OCI-LY7 (cell line): ENCODE results near the gene MRTFB. TPM values are rescaled to one million over a fixed set of nuclear protein-coding genes. Genes with fewer than 3 reads are reported as not detected.

Source experiments
- BruUV-seq: library from RNA; stranded (reverse); fragments of 400-500 nt; replicated peaks from 2 replicates; lab custom pipeline; 2021; lab: Mats Ljungman, UMichigan
- CTCF ChIA-PET: fragments of 300-600 bp; sonication (Branson Sonifier 250); formaldehyde crosslinking; loops from one replicate; lab custom pipeline; 2022; ENCODE audit warnings: antibody characterized with exemption; ENCODE audit not compliant: unreplicated experiment; lab: Charles Lee
- POLR2A ChIA-PET: fragments of 300-600 bp; sonication (Branson Sonifier 250); formaldehyde crosslinking; loops from one replicate; lab custom pipeline; 2022; ENCODE audit warnings: antibody characterized with exemption; lab: Charles Lee
- DNase-seq: peaks from one replicate; pipeline ENCODE4 v3.0.0-alpha.2; 2015; ENCODE audit warnings: low spot score
- H2AFZ ChIP-seq: fragments of 200-600 bp; sonication (generic), shearing (Covaris generic); 2 replicates; pipeline ENCODE4 v1.6.1; 2014; ENCODE audit warnings: mild to moderate bottlenecking, antibody characterized with exemption, low read length, moderate library complexity
- H3K27ac ChIP-seq: fragments of 200-600 bp; sonication (generic); 2 replicates; pipeline ENCODE4 v1.5.1; 2014; ENCODE audit warnings: mixed run types, low read depth, mild to moderate bottlenecking, moderate library complexity, low read length, inconsistent platforms; ENCODE audit not compliant: poor library complexity, severe bottlenecking
- H3K36me3 ChIP-seq: fragments of 200-600 bp; sonication (generic); 2 replicates; pipeline ENCODE4 v1.6.1; 2014; ENCODE audit warnings: mild to moderate bottlenecking, antibody characterized with exemption, low read length, moderate library complexity, mixed read lengths; ENCODE audit not compliant: insufficient read depth
- H3K4me1 ChIP-seq: fragments of 200-600 bp; sonication (generic); 2 replicates; pipeline ENCODE4 v1.5.1; 2014; ENCODE audit warnings: mild to moderate bottlenecking, low read length; ENCODE audit not compliant: insufficient read depth, poor library complexity, severe bottlenecking
- H3K4me2 ChIP-seq: fragments of 200-600 bp; sonication (generic); 2 replicates; pipeline ENCODE4 v1.6.1; 2014; ENCODE audit warnings: mild to moderate bottlenecking, low read length
- H3K4me3 ChIP-seq: fragments of 200-600 bp; sonication (generic); 2 replicates; pipeline ENCODE4 v1.5.1; 2014; ENCODE audit warnings: mild to moderate bottlenecking, low read depth, low read length; ENCODE audit not compliant: poor library complexity, severe bottlenecking
- H3K79me2 ChIP-seq: fragments of 200-600 bp; sonication (generic); 2 replicates; pipeline ENCODE4 v1.6.1; 2016; ENCODE audit warnings: low read depth, mild to moderate bottlenecking, low read length, moderate library complexity, mixed read lengths; ENCODE audit not compliant: insufficient read depth
- H3K9me2 ChIP-seq: fragments of 200-600 bp; sonication (generic); 2 replicates; pipeline ENCODE4 v1.6.1; 2016; ENCODE audit warnings: mild to moderate bottlenecking, low read length, mixed read lengths; ENCODE audit not compliant: insufficient read depth
- H3K9me3 ChIP-seq: fragments of 200-600 bp; sonication (generic); 2 replicates; pipeline ENCODE4 v1.6.1; 2014; ENCODE audit warnings: mild to moderate bottlenecking, mixed run types, low read length, mixed read lengths
- H4K20me1 ChIP-seq: fragments of 200-600 bp; sonication (generic); 2 replicates; pipeline ENCODE4 v1.6.1; 2014; ENCODE audit warnings: mild to moderate bottlenecking, antibody characterized with exemption, low read length, moderate library complexity, mixed read lengths; ENCODE audit not compliant: insufficient read depth
- CTCF ChIP-seq: fragments of 200-600 bp; sonication (generic); conservative IDR thresholded peaks from 2 replicates; pipeline ENCODE4 v1.5.1; 2014; ENCODE audit warnings: mild to moderate bottlenecking, antibody characterized with exemption, low read length, moderate library complexity, mixed read lengths
- EZH2phosphoT487 ChIP-seq: fragments of 200-600 bp; sonication (generic); IDR thresholded peaks from 2 replicates; pipeline ENCODE4 v1.6.1; 2018; ENCODE audit warnings: low read depth, borderline replicate concordance, mild to moderate bottlenecking, mixed run types, antibody characterized with exemption, low read length, moderate library complexity, mixed read lengths
- intact Hi-C: fragments of 100-400 bp; cut with micrococcal nuclease; formaldehyde crosslinking; loops from one replicate; pipeline ENCODE4 v1.10.0; 2022; ENCODE audit not compliant: unreplicated experiment
- total RNA-seq, 2 experiments: library from RNA; depleted of rRNA in 1 of 2; stranded (reverse); fragments of >200 nt in 1 of 2; shearing (Covaris generic) in 1 of 2; gene quantifications; 2 replicates each; pipeline ENCODE4 v1.2.3, GENCODE V29; 2014 to 2022

Gene MRTFB
- total RNA-seq, 2 experiments from 2014 or later, result 8.5 to 21.4 TPM

- Histone ChIP-seq H3K4me1 (peaks cover 89% of the 10 kb centered on the region), H3K9me3 (no peaks in the 10 kb centered on the region), H3K27ac (peak overlapping the region; percentile 94), H3K36me3 (peaks cover 26% of the 10 kb centered on the region), H3K79me2 (peaks cover 100% of the 10 kb centered on the region), H3K4me2 (peak overlapping the region; percentile 93), H3K9me2 (no peaks in the 10 kb centered on the region), H3K4me3 (peak overlapping the region; percentile 99), H2AFZ (no peak overlapping the region), H4K20me1 (peaks cover 13% of the 10 kb centered on the region; the same call in 1 of the 2 replicates)
- intact Hi-C loops, result no loop called here
- TF ChIP-seq EZH2phosphoT487 (no peak), CTCF (peak; percentile 65)
- DNase-seq, result peak; percentile 84
- POLR2A ChIA-PET, result interaction anchor here (0.5 to 2.8 kb wide), 9 partner anchors 9 to 323 kb away, joined by 3 to 24 read pairs (median 3); no protein-coding TSS in a partner anchor
- CTCF ChIA-PET, result interaction anchor here (0.6 kb wide), 1 partner anchor 134 kb away, joined by 3 read pairs; no protein-coding TSS in a partner anchor
- no TSS peak for BruUV-seq
Observed at GRCh38 chr16:14310519-14310991, 239.4 kb downstream of the MRTFB start.

GRCh38 chr16:14314116-14314515 is 243.0 kb downstream of the MRTFB start:
- ChIA-PET POLR2A (no interaction called here), CTCF (interaction anchor here (1.3 kb wide), 1 partner anchor 11 kb away, joined by 3 read pairs; no protein-coding TSS in a partner anchor)
- no peaks in the 10 kb centered on the region for H3K9me2 ChIP-seq
- H3K4me2 ChIP-seq, result peak overlapping the region; percentile 63
- H3K4me3 ChIP-seq, result peak overlapping the region; percentile 9
- H3K4me1 ChIP-seq, result peaks cover 63% of the 10 kb centered on the region
- DNase-seq, result no peak
- BruUV-seq, result no TSS peak
- no peak overlapping the region for H2AFZ ChIP-seq
- H3K27ac ChIP-seq, result peak overlapping the region; percentile 27
- peaks cover 13% of the 10 kb centered on the region; the same call in 1 of the 2 replicates for H4K20me1 ChIP-seq
- H3K9me3 ChIP-seq, result no peaks in the 10 kb centered on the region
- H3K79me2 ChIP-seq, result peaks cover 100% of the 10 kb centered on the region
- intact Hi-C loops, result no loop called here
- H3K36me3 ChIP-seq, result peaks cover 45% of the 10 kb centered on the region
- TF ChIP-seq CTCF, result no peak
- no peak for TF ChIP-seq EZH2phosphoT487

- DNase-seq, result no peak
- Histone ChIP-seq H3K79me2 (peaks cover 100% of the 10 kb centered on the region), H2AFZ (no peak overlapping the region), H3K4me3 (no peak overlapping the region), H3K9me2 (no peaks in the 10 kb centered on the region), H3K36me3 (peaks cover 57% of the 10 kb centered on the region), H3K4me2 (no peak overlapping the region), H3K27ac (peak overlapping the region; percentile 23), H4K20me1 (peaks cover 13% of the 10 kb centered on the region; the same call in 1 of the 2 replicates), H3K9me3 (no peaks in the 10 kb centered on the region), H3K4me1 (peaks cover 46% of the 10 kb centered on the region)
- ChIA-PET CTCF (interaction anchor here (0.7 kb wide), 1 partner anchor 9 kb away, joined by 4 read pairs; no protein-coding TSS in a partner anchor), POLR2A (interaction anchor here (0.6 to 1.6 kb wide), 5 partner anchors 9 to 41 kb away, joined by 3 to 6 read pairs (median 3); no protein-coding TSS in a partner anchor)
- intact Hi-C loops, result no loop called here
- TF ChIP-seq EZH2phosphoT487, result no peak
- no peak for TF ChIP-seq CTCF
- no TSS peak for BruUV-seq
Observed at GRCh38 chr16:14315683-14316320, 244.7 kb downstream of the MRTFB start.
